ACC112 (cell line): ENCODE results near the gene CNOT11.

Source experiments
- H2AFZ ChIP-seq: fragments of 200-600 bp; sonication (generic); one replicate; pipeline ENCODE4 v1.6.0; 2017; ENCODE audit warnings: antibody characterized with exemption, low read length; ENCODE audit not compliant: unreplicated experiment
- H3K27ac ChIP-seq: fragments of 200-600 bp; sonication (generic); 2 replicates; pipeline ENCODE4 v1.5.1; 2014; ENCODE audit warnings: low read depth, mild to moderate bottlenecking, antibody characterized with exemption, low read length, moderate library complexity
- H3K27me3 ChIP-seq: fragments of 200-600 bp; sonication (generic); 2 replicates; pipeline ENCODE4 v1.6.1; 2014; ENCODE audit warnings: mild to moderate bottlenecking, antibody characterized with exemption, low read length, moderate library complexity, mixed read lengths; ENCODE audit not compliant: insufficient read depth
- H3K36me3 ChIP-seq: fragments of 200-600 bp; sonication (generic); 2 replicates; pipeline ENCODE4 v1.6.1; 2016; ENCODE audit warnings: mild to moderate bottlenecking, antibody characterized with exemption, low read length, moderate library complexity, mixed read lengths; ENCODE audit not compliant: insufficient read depth
- H3K4me1 ChIP-seq: fragments of 200-600 bp; sonication (generic); one replicate; pipeline ENCODE4 v1.6.1; 2016; ENCODE audit warnings: low read length, mixed read lengths; ENCODE audit not compliant: insufficient read depth, unreplicated experiment, control insufficient read depth
- H3K4me3 ChIP-seq: fragments of 200-600 bp; sonication (generic); 2 replicates; pipeline ENCODE4 v1.5.1; 2014; ENCODE audit warnings: mild to moderate bottlenecking, low read depth, low read length
- H3K79me2 ChIP-seq: fragments of 200-600 bp; sonication (generic); one replicate; pipeline ENCODE4 v1.6.0; 2016; ENCODE audit warnings: low read length; ENCODE audit not compliant: control insufficient read depth, unreplicated experiment, insufficient read depth

Gene CNOT11

DNA sequence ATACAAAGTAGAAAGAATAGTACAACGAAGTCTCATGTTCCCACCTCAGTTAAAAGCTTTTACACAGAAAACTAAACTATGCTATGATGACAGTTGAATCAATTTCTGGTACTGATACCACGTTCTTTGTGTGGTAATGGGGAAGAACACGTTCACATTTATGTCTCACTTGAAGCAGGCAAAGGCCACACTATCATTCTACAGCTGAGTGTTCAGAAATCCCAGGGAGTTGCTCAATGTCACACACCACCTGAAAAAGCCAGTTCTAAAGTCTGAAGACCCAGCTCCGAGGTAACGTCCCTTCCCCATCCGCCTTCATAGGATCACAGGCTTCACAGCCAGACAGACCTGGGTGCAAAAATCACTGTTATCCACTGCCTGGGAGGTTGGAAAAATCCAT, 46.9 kb downstream of the CNOT11 start:
- Histone ChIP-seq H3K4me1 (peaks cover 20% of the 10 kb centered on the region), H3K27me3 (no peaks in the 10 kb centered on the region), H2AFZ (no peak overlapping the region), H3K4me3 (no peak overlapping the region), H3K79me2 (peaks cover 95% of the 10 kb centered on the region), H3K27ac (no peak overlapping the region), H3K36me3 (0 out of 2 replicates have a peak, but pooled peaks cover 3% of the 10 kb centered on the region)

DNA sequence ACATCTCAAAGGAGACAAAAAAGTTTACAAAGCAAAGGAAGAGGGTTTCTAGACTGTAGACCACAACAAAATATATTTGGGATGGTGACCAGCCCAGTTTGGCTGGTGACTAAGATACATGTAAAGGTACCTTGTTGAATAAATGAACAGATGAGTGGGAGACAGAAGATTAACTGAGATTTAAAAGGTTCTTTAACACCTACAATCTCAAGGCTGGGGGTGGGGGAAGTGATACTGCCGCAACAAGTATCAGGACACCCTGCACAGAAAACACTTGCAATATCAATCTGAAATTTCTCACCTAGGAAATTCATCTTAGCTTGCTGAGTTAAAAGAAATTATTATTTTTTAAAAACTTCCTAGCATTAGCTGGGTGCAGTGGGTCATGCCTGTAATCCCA, 47.5 kb downstream of the CNOT11 start:
- H2AFZ ChIP-seq = no peak overlapping the region
- no peak overlapping the region for H3K4me3 ChIP-seq
- no peaks in the 10 kb centered on the region for H3K27me3 ChIP-seq
- H3K27ac ChIP-seq = no peak overlapping the region
- peaks cover 95% of the 10 kb centered on the region for H3K79me2 ChIP-seq
- H3K4me1 ChIP-seq = peaks cover 25% of the 10 kb centered on the region
- H3K36me3 ChIP-seq = no peaks in the 10 kb centered on the region

DNA sequence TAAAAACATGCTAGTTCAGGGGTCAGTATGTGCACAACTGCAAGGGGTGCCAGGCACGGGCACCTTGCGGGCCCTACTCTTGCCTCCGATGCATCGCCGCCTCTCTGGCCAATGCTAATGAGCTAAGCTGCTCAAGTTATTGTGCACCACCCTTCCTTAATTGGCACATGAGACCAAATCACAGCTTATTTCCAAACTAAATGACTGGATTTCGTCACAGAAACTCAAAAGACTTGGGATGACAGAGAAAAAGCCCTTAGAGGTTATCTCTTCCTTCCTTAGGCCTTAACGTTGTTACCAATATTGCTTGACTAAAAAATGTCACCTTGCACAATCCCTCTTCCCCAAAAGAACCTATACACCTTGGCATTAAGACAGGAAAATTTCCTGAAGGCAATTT, 48.1 kb downstream of the CNOT11 start:
- H3K79me2 ChIP-seq = peaks cover 97% of the 10 kb centered on the region
- no peaks in the 10 kb centered on the region for H3K36me3 ChIP-seq
- H2AFZ ChIP-seq = no peak overlapping the region
- no peaks in the 10 kb centered on the region for H3K27me3 ChIP-seq
- no peak overlapping the region for H3K4me3 ChIP-seq
- peaks cover 29% of the 10 kb centered on the region for H3K4me1 ChIP-seq
- H3K27ac ChIP-seq = no peak overlapping the region

DNA sequence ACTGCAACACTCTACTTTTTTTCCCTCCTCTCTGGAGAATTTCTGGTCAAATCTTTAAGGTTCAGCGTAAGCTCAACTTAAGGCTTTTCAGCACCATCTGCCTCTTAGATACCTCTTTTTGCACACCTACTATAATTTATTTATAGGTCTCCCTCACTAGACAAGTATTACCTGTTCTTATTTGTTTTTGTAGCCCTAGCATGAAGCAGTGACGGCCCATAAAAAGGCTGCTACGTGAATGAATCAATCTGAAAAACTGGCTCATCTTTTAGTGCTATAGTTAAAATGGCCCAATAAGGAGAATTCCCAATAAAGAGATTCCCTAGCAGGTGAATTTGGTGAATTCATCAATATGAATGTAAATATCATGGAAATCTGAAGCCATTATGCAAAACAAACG, 49.3 kb downstream of the CNOT11 start:
- no peak overlapping the region for H2AFZ ChIP-seq

DNA sequence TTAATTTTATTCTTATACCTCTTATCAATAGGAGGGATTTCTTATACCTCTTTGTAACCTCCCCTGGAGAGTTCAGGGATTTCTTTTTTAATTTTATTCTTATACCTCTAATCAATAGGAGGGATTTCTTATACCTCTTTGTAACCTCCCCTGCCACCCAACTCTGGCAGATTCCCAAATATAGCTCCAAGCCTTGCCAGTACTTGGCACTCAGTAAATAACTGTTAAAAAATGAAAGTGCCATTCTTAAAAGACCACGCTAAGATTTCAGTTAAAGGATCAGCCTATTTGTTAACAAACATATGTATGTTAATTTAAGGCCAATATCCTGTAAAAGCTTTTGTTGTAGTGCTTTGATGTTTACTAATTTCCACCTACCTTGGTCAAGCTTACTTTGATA, 51.0 kb downstream of the CNOT11 start:
- Histone ChIP-seq H3K4me3 (no peak overlapping the region), H3K27me3 (no peaks in the 10 kb centered on the region), H3K36me3 (no peaks in the 10 kb centered on the region), H3K4me1 (peaks cover 24% of the 10 kb centered on the region), H3K27ac (no peak overlapping the region), H2AFZ (no peak overlapping the region), H3K79me2 (peaks cover 98% of the 10 kb centered on the region)

More for the DNA sequence above, 49.3 kb downstream of the CNOT11 start:
- no peaks in the 10 kb centered on the region for H3K36me3 ChIP-seq
- peaks cover 98% of the 10 kb centered on the region for H3K79me2 ChIP-seq
- H3K27me3 ChIP-seq = no peaks in the 10 kb centered on the region
- H3K4me1 ChIP-seq = peaks cover 27% of the 10 kb centered on the region
- H3K4me3 ChIP-seq = no peak overlapping the region
- no peak overlapping the region for H3K27ac ChIP-seq

DNA sequence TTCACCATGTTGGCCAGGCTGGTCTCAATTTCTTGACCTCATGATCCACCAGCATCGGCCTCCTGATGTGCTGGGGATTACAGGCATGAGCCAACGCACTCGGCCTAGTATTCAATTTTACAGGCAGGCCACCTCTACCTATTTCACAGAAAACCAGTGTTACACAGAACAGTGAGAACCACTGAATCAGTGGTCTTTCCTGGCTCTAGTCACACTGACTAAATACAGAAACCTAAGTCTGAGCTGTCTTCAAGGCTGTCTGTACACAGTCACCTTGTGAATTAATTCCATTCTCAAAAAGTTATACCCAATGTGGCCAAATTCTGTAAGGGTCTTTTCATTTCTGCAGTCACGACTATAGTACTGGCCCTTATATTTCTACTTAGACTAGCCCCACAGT, 52.3 kb downstream of the CNOT11 start:
- H3K36me3 ChIP-seq = no peaks in the 10 kb centered on the region
- peak overlapping the region; percentile 91 for H3K4me3 ChIP-seq
- H3K27ac ChIP-seq = peak overlapping the region; percentile 90
- peaks cover 85% of the 10 kb centered on the region for H3K79me2 ChIP-seq
- H3K27me3 ChIP-seq = no peaks in the 10 kb centered on the region
- H3K4me1 ChIP-seq = peaks cover 24% of the 10 kb centered on the region
- H2AFZ ChIP-seq = no peak overlapping the region

DNA sequence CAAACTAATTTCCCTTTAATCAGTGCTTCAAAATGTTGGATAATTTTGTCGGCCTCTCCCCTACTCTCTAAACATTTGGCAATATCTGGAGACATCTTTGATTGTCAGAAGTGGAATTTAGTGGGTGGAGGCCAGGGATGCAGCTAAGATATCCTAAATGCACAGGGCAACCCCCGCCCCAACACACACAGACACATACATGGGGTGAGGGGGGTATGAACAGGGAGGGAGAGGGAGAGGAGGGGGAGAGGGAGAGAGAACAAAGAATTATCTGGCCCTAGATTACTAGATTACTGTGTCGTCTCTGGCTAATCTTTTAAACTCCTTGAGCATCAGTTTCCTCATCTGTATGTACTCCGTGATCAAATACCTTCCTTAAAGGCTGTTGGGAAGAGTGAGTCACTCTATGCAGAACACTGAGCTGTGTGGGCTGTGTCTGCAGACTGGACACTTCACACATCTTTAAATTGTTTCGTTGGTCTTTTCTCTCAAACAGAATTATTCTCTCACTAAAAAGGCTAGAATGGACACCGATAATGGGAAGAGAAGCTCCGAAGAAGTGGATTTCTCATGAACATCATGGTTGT, 52.9 kb downstream of the CNOT11 start:
- no peaks in the 10 kb centered on the region for H3K36me3 ChIP-seq
- peaks cover 24% of the 10 kb centered on the region for H3K4me1 ChIP-seq
- peaks cover 79% of the 10 kb centered on the region for H3K79me2 ChIP-seq
- H3K27ac ChIP-seq = peak overlapping the region; percentile 90
- H2AFZ ChIP-seq = no peak overlapping the region
- H3K4me3 ChIP-seq = peak overlapping the region; percentile 91
- H3K27me3 ChIP-seq = no peaks in the 10 kb centered on the region

DNA sequence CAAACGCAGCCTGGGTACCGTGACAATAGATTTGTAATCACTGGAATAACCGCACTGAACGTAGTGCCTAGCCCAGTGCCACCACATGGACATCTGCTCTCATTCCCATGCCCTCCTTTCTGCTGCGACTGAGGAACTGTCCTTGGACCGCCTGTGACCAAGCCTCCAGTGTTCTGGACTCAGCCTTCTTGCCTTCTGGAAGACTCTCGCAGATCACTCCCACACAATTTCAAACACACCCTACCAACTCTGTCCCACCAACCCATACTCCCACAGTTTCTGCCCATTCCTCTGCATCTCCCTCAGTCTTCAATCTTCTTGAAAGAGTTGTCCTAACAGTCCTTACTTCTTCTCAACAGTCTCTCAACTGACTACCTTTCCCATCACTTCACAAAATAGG, 53.7 kb downstream of the CNOT11 start:
- H3K27ac ChIP-seq = peak overlapping the region; percentile 90
- peak overlapping the region; percentile 91 for H3K4me3 ChIP-seq
- peaks cover 71% of the 10 kb centered on the region for H3K79me2 ChIP-seq

DNA sequence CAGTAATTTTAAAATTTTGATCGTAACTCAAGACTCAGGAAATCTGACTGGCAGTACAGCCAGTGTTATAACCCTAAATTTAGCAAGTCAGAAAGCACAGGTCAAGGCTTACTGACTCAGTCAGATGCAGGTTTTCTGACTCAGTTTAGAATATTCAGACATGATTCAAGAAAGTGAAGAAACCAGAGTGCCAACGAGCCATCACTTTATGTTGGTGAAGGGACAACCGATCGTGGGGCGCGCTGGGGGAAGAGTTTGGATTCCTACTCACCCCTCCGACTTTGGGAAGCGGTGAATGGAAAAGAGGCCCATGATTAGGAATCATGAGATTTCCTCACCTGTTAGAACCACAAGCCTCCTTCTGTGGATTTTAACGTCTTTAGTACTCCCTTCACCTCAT, 54.8 kb downstream of the CNOT11 start:
- Histone ChIP-seq H3K27me3 (no peaks in the 10 kb centered on the region), H3K36me3 (no peaks in the 10 kb centered on the region), H3K79me2 (peaks cover 60% of the 10 kb centered on the region), H3K27ac (peak overlapping the region; percentile 90), H3K4me1 (peaks cover 24% of the 10 kb centered on the region), H2AFZ (no peak overlapping the region), H3K4me3 (peak overlapping the region; percentile 91)

More for the DNA sequence above, 53.7 kb downstream of the CNOT11 start:
- H3K36me3 ChIP-seq = no peaks in the 10 kb centered on the region
- H2AFZ ChIP-seq = no peak overlapping the region
- H3K27me3 ChIP-seq = no peaks in the 10 kb centered on the region
- H3K4me1 ChIP-seq = peaks cover 24% of the 10 kb centered on the region

DNA sequence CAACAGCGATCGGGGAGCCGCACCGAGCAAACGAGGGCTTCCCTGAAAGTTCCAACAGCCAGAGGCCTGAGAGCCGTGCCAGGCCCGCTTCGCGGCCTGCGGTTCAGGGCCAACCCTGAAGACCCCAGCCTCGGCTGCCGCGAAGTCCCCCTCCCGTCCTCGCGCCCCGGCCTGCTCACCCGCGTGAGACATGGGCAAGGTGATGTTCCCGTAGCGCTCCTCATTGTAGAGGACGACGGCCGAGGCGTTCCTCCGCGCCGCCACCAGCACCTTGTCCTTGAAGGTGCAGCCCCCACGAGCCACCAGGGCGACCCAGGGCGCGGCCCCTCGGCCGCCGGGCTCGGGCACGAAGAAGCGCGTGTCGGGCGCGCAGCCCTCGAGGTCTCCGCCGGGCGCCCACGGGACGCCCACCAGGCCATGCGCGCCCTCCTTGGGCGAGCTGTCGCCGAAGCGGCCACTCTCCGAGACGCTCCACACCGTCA, 55.3 kb downstream of the CNOT11 start:
- peak overlapping the region; percentile 91 for H3K4me3 ChIP-seq
- H3K79me2 ChIP-seq = peaks cover 55% of the 10 kb centered on the region
- H3K27me3 ChIP-seq = no peaks in the 10 kb centered on the region
- H2AFZ ChIP-seq = peak overlapping the region; percentile 83
- H3K27ac ChIP-seq = peak overlapping the region; percentile 90
- peaks cover 24% of the 10 kb centered on the region for H3K4me1 ChIP-seq
- H3K36me3 ChIP-seq = no peaks in the 10 kb centered on the region

DNA sequence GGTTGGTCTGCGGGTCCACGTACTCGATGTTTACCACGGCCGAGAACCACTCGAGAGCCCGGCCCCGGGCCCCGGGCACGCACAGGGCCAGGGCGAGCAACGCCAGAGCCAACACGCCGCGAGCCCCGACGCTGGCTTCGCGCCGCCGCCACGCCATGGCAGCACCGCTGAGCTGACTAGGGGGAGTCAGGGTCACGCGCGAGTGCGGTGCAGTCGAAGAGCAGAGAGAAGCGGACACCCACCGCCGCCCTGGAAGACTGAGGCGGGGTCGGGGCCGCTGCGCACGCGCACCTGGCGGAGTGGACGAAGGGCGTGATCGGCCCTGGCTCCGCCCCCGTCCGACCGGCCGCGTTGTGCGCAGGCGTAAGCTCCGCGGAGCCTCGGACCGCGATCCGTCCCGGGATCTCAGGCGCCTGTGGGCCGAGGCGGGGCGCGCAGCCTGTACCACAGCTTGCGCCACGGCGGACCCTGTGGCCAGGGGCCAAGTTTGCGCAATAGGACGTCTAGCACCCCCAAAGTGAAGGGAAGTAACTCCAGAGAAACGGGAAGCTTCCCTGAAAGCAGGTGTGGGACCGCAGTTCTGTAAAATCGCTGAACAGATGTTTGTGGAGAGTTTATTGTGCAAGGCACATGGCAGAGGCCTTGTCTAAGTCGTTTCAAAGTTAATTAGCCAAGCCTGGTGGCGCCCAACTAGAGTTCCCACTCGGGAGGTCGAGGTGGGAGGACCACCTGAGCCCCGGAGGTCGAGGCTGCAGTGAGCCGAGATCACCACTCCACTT, 55.9 kb downstream of the CNOT11 start, which contains the start of gene RNF149:
RNF149 (minus strand) TSS at position 270 of the 779 bp plus-strand sequence; CDS start at position 157, 113 bp downstream.
- peak within 1 kb of the TSS; percentile 100 for H2AFZ ChIP-seq
- peak within 1 kb of the TSS; percentile 90 for H3K27ac ChIP-seq
- peaks cover 24% of the 10 kb centered on the region for H3K4me1 ChIP-seq
- no peaks in the 10 kb centered on the region for H3K27me3 ChIP-seq
- no peaks in the 10 kb centered on the region for H3K36me3 ChIP-seq
- peak within 1 kb of the TSS; percentile 91 for H3K4me3 ChIP-seq
- peaks cover 49% of the 10 kb centered on the region for H3K79me2 ChIP-seq
